Measurements from ENCODE around the gene ATRAID. TPM values are rescaled to one million over a fixed set of nuclear protein-coding genes. Genes with fewer than 3 reads are reported as not detected.

ATRAID gene
- total RNA-seq, 2 donors from 2014 or later = 80.7 to 83.4 TPM

DNA sequence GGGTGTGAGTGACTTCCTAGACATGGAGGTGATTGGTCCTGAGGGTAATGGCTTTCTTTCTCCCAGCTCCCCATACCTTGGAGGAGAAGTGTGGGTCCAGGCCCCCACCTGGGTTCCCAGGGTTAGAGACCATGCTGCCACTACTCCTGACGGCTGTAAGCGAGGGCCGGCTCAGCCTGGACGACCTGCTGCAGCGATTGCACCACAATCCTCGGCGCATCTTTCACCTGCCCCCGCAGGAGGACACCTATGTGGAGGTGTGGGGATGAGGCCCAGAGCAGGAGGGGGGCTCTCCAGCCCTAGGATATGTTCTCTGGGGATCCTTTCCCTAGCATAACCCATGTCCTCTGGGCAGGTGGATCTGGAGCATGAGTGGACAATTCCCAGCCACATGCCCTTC, 27.1 kb downstream of the ATRAID start:
- DNase-seq = no peak
- H3K4me3 ChIP-seq = no peak overlapping the region
- intact Hi-C loops (cut with DNase I) = no loop called here
- no peak overlapping the region for H3K9ac ChIP-seq (ENCODE audit: low read depth in 2 of 2, low read length in 2 of 2)
- no peaks in the 10 kb centered on the region for H3K9me3 ChIP-seq
- no peak for TF ChIP-seq CTCF (IDR thresholded peaks at IDR 0.05)
- H3K27ac ChIP-seq = no peak overlapping the region
- no peaks in the 10 kb centered on the region for H3K4me1 ChIP-seq
- peaks cover 9% of the 10 kb centered on the region for H3K36me3 ChIP-seq
- no peaks in the 10 kb centered on the region for H3K27me3 ChIP-seq

DNA sequence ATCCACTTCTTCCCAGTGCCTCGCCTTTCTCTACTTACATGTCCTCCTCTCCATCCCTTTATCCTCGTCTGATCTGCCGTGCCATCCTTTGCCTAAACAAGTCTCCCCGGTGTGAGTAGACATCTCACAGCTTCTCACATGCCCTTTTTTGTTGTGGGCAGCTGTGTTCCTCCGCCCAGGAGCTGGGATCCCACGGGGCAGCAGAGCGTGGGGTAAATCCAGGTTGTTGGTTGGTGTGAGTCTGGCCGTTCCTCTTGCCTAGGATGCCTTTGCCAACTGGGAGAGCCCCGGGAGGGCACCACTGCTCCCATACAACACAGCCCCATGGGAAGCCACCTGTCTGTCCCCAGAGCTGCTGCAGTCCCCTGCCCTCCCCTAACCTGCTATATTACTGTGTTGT, 28.6 kb downstream of the ATRAID start:
- no peak for DNase-seq
- Histone ChIP-seq H3K9me3 (no peaks in the 10 kb centered on the region), H3K27ac (no peak overlapping the region), H3K4me3 (no peak overlapping the region), H3K9ac (ENCODE audit: low read depth in 2 of 2, low read length in 2 of 2) (no peak overlapping the region), H3K27me3 (no peaks in the 10 kb centered on the region), H3K36me3 (peaks cover 9% of the 10 kb centered on the region), H3K4me1 (no peaks in the 10 kb centered on the region)
- intact Hi-C loops (cut with DNase I) = no loop called here
- no peak for TF ChIP-seq CTCF (IDR thresholded peaks at IDR 0.05)

DNA sequence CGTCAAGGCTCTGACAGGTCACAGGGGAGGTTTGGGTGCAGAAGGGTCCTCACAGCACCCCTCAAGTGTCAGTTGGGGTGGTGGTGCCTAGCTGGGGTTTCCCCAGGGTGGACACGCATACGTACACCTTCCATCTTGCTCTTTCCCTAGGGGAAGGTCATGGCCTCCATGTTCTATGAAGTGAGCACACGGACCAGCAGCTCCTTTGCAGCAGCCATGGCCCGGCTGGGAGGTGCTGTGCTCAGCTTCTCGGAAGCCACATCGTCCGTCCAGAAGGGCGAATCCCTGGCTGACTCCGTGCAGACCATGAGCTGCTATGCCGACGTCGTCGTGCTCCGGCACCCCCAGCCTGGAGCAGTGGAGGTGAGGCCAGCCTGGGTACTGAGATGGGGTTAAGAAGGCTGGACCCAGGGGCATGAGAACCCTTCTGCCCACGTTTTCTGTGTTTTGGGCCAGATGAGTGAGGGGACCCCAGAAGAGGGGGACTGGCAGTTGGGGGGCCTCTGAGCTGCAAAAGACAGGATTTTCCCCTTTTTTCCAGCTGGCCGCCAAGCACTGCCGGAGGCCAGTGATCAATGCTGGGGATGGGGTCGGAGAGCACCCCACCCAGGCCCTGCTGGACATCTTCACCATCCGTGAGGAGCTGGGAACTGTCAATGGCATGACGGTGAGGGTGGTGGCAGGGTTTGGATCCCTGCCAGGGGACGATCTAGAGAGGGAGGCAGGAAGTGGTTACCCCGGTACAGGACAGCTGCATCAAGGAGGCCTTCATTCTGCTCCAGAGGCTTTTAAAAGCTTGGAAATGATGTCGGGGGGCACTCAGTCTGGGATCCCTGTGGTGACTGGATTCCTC, 30.1 kb downstream of the ATRAID start:
- H3K4me1 ChIP-seq = no peaks in the 10 kb centered on the region
- H3K4me3 ChIP-seq = no peak overlapping the region
- TF ChIP-seq CTCF (IDR thresholded peaks at IDR 0.05) = no peak
- intact Hi-C loops (cut with DNase I) = no loop called here
- DNase-seq = no peak
- no peaks in the 10 kb centered on the region for H3K9me3 ChIP-seq
- H3K27ac ChIP-seq = no peak overlapping the region
- no peaks in the 10 kb centered on the region for H3K27me3 ChIP-seq
- H3K9ac ChIP-seq (ENCODE audit: low read depth in 2 of 2, low read length in 2 of 2) = no peak overlapping the region
- peaks cover 9% of the 10 kb centered on the region for H3K36me3 ChIP-seq

- H3K27ac ChIP-seq = no peak overlapping the region
- H3K4me3 ChIP-seq = no peak overlapping the region
- TF ChIP-seq CTCF (IDR thresholded peaks at IDR 0.05) = no peak
- no peaks in the 10 kb centered on the region for H3K4me1 ChIP-seq
- no peaks in the 10 kb centered on the region for H3K27me3 ChIP-seq
- intact Hi-C loops (cut with DNase I) = no loop called here
- DNase-seq = no peak
- no peak overlapping the region for H3K9ac ChIP-seq (ENCODE audit: low read depth in 2 of 2, low read length in 2 of 2)
- peaks cover 4% of the 10 kb centered on the region for H3K36me3 ChIP-seq
- no peaks in the 10 kb centered on the region for H3K9me3 ChIP-seq
Observed at GRCh38 chr2:27242614-27242951, 30.7 kb downstream of the ATRAID start.

DNA sequence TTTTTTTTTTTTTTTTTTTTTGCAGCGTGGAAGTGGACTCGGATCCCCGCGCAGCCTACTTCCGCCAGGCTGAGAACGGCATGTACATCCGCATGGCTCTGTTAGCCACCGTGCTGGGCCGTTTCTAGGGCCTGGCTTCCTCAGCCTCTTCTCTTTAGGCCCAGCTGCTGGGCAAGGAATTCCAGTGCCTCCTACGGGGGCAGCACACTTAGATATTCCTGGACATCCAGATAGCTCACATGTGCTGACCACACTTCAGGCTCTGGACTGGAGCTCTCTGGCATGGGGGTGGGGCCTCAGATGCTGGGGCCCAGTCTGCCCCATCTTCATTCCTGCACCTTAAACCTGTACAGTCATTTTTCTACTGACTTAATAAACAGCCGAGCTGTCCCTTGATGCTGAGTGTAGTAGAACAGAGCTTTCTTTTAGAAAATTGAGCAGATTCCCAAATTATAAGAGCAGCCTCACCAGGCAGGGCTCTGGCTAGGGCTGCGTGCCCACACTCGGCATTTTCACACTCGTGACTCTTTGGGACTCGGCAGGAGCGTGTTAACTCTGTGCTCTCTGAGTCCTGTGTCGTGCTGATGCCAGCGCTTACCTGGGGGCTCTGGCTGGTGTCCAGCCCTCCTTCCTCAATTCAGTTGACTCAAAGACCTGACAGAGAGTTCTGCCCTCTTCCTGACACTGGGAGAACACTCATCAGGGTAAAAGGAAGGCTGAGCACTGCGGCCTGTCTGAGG, 31.7 kb downstream of the ATRAID start:
- no peak for TF ChIP-seq CTCF (IDR thresholded peaks at IDR 0.05)
- no peak overlapping the region for H3K4me3 ChIP-seq
- no peak for DNase-seq
- H3K36me3 ChIP-seq = no peaks in the 10 kb centered on the region
- no peak overlapping the region for H3K9ac ChIP-seq (ENCODE audit: low read depth in 2 of 2, low read length in 2 of 2)
- no peaks in the 10 kb centered on the region for H3K9me3 ChIP-seq
- intact Hi-C loops (cut with DNase I) = no loop called here
- H3K27ac ChIP-seq = no peak overlapping the region
- H3K4me1 ChIP-seq = no peaks in the 10 kb centered on the region
- no peaks in the 10 kb centered on the region for H3K27me3 ChIP-seq

Measured in colonic mucosa (tissue), 4 donors.